ENCODE results near the gene DNAJB1. TPM values are rescaled to one million over a fixed set of nuclear protein-coding genes. Genes with fewer than 3 reads are reported as not detected.

Gene DNAJB1
- total RNA-seq, 1 experiment from 2014 or later = 54.5 TPM

- peaks cover 25% of the 10 kb centered on the region for H3K36me3 Mint-ChIP-seq
- no peaks in the 10 kb centered on the region for H3K9me3 Mint-ChIP-seq
- peak overlapping the region; percentile 92 for H3K4me3 Mint-ChIP-seq
- no peak for DNase-seq (ENCODE audit: low spot score)
- ChIA-PET CTCF (interaction anchor here (1.0 to 3.8 kb wide), 4 partner anchors 10 to 35 kb away, joined by 3 to 29 read pairs (median 10); no protein-coding TSS in a partner anchor), POLR2A (interaction anchor here (0.8 kb wide), 1 partner anchor 20 kb away, joined by 3 read pairs; no protein-coding TSS in a partner anchor)
- H3K27me3 Mint-ChIP-seq (ENCODE audit: low read depth) = no peaks in the 10 kb centered on the region
- peaks cover 27% of the 10 kb centered on the region for H3K4me1 Mint-ChIP-seq
- ATAC-seq = no peak
- H3K27ac Mint-ChIP-seq = peak overlapping the region; percentile 83; the same call in 1 of the 2 replicates
- TF ChIP-seq ARID4B (CRISPR knock-in tag; IDR thresholded peaks at IDR 0.05; ENCODE audit: borderline replicate concordance) (no peak), ZNF425 (CRISPR knock-in tag; conservative IDR thresholded peaks at IDR 0.05) (no peak), STAT6 (CRISPR knock-in tag; conservative IDR thresholded peaks at IDR 0.05; ENCODE audit: low read depth) (no peak), NR3C1 (CRISPR knock-in tag; conservative IDR thresholded peaks at IDR 0.05; ENCODE audit: low read depth) (no peak), ATF6 (CRISPR knock-in tag; IDR thresholded peaks at IDR 0.05) (no peak), USF1 (CRISPR knock-in tag; IDR thresholded peaks at IDR 0.05) (no peak), MYBL2 (CRISPR knock-in tag; IDR thresholded peaks at IDR 0.05) (no peak), ZNF263 (CRISPR knock-in tag; IDR thresholded peaks at IDR 0.05; ENCODE audit: low read depth) (no peak), PRDM15 (CRISPR knock-in tag; IDR thresholded peaks at IDR 0.05) (no peak), JUN (CRISPR knock-in tag; IDR thresholded peaks at IDR 0.05) (no peak), ZNF317 (CRISPR knock-in tag; IDR thresholded peaks at IDR 0.05; ENCODE audit: borderline replicate concordance, low read depth) (no peak), ATF2 (CRISPR knock-in tag; IDR thresholded peaks at IDR 0.05; ENCODE audit: borderline replicate concordance, low read depth) (no peak), IRF2 (CRISPR knock-in tag; IDR thresholded peaks at IDR 0.05; ENCODE audit: borderline replicate concordance, low read depth) (no peak), ZNF423 (CRISPR knock-in tag; IDR thresholded peaks at IDR 0.05) (no peak)
These were observed 2.1 kb downstream of the DNAJB1 start for GRCh38 chr19:14516048-14516534.

Data from WTC11 (cell line).